IMR-90 (cell line): ENCODE data around the gene FN1. TPM values are rescaled to one million over a fixed set of nuclear protein-coding genes. Genes with fewer than 3 reads are reported as not detected.

Experiments used
- ATAC-seq: fragments of 200-7000 bp; cut with Tn5 transposase; 2 replicates; pipeline ENCODE4 v1.9.1; 2020; ENCODE audit warnings: low read depth, mild to moderate bottlenecking, moderate library complexity
- BruUV-seq: library from RNA; stranded (reverse); fragments of 400-500 nt; replicated peaks from 2 replicates; lab custom pipeline; 2021; lab: Mats Ljungman, UMichigan
- CTCF ChIA-PET: fragments of 300-600 bp; formaldehyde crosslinking; extraction: SDS; loops from one replicate; lab custom pipeline; 2021; ENCODE audit warnings: antibody characterized with exemption; lab: Yijun Ruan, JAX
- POLR2A ChIA-PET: fragments of 300-600 bp; sonication (Branson Sonifier 250); formaldehyde crosslinking; loops from one replicate; lab custom pipeline; 2022; ENCODE audit warnings: antibody characterized with exemption; ENCODE audit not compliant: unreplicated experiment; lab: Charles Lee
- DNase-seq: peaks from one replicate; pipeline ENCODE4 v3.0.0; 2013
- H2AFZ ChIP-seq: replicated peaks from 2 replicates; pipeline ENCODE3; 2013; ENCODE audit warnings: low read length, mild to moderate bottlenecking; ENCODE audit not compliant: poor library complexity
- H2AK5ac ChIP-seq: 2 replicates; pipeline ENCODE4 v1.6.1; 2013; ENCODE audit warnings: low read depth, low read length, inconsistent platforms
- H2AK9ac ChIP-seq: replicated peaks from 2 replicates; pipeline ENCODE3; 2013; ENCODE audit warnings: mild to moderate bottlenecking, low read depth, low read length, moderate library complexity; ENCODE audit not compliant: poor library complexity
- H2BK120ac ChIP-seq: 2 replicates; pipeline ENCODE4 v1.6.1; 2013; ENCODE audit warnings: low read depth, low read length, inconsistent platforms
- H2BK15ac ChIP-seq: 3 replicates; pipeline ENCODE4 v1.6.1; 2013; ENCODE audit warnings: low read depth, low read length, inconsistent platforms
- H2BK20ac ChIP-seq: 2 replicates; pipeline ENCODE4 v1.6.1; 2013; ENCODE audit warnings: low read depth, mild to moderate bottlenecking, inconsistent platforms, low read length, moderate library complexity
- H2BK5ac ChIP-seq: 2 replicates; pipeline ENCODE4 v1.6.1; 2013; ENCODE audit warnings: mild to moderate bottlenecking, low read depth, low read length, inconsistent platforms; ENCODE audit not compliant: poor library complexity, severe bottlenecking
- H3K14ac ChIP-seq: replicated peaks from 2 replicates; pipeline ENCODE4 v1.6.1; 2013; ENCODE audit warnings: low read depth, low read length, inconsistent platforms
- H3K18ac ChIP-seq: 2 replicates; pipeline ENCODE4 v1.6.1; 2013; ENCODE audit warnings: low read depth, low read length, control low read depth
- H3K23ac ChIP-seq: 2 replicates; pipeline ENCODE4 v1.6.1; 2013; ENCODE audit warnings: low read depth, low read length, inconsistent platforms
- H3K27ac ChIP-seq: 2 replicates; pipeline ENCODE4 v1.5.1; 2013; ENCODE audit warnings: mild to moderate bottlenecking, control low read depth, low read length; ENCODE audit not compliant: insufficient read depth
- H3K27me3 ChIP-seq: 2 replicates; pipeline ENCODE4 v1.6.1; 2013; ENCODE audit warnings: low read length; ENCODE audit not compliant: control insufficient read depth, insufficient read depth
- H3K36me3 ChIP-seq: 2 replicates; pipeline ENCODE4 v1.6.1; 2013; ENCODE audit warnings: low read length, mixed read lengths; ENCODE audit not compliant: control insufficient read depth, insufficient read depth
- H3K4ac ChIP-seq: 2 replicates; pipeline ENCODE4 v1.6.1; 2013; ENCODE audit warnings: low read depth, low read length, inconsistent platforms
- H3K4me1 ChIP-seq: 2 replicates; pipeline ENCODE4 v1.6.1; 2013; ENCODE audit warnings: low read length, mixed read lengths; ENCODE audit not compliant: control insufficient read depth, insufficient read depth
- H3K4me2 ChIP-seq: 2 replicates; pipeline ENCODE4 v1.6.1; 2013; ENCODE audit warnings: low read depth, mild to moderate bottlenecking, control low read depth, low read length, moderate library complexity
- H3K4me3 ChIP-seq: 2 replicates; pipeline ENCODE4 v1.5.1; 2013; ENCODE audit warnings: low read depth, mild to moderate bottlenecking, control low read depth, low read length, moderate library complexity; ENCODE audit not compliant: insufficient read depth
- H3K56ac ChIP-seq: 2 replicates; pipeline ENCODE4 v1.6.1; 2013; ENCODE audit warnings: low read length, inconsistent platforms; ENCODE audit not compliant: insufficient read depth; ENCODE audit errors: extremely low read depth
- H3K79me1 ChIP-seq, 2 experiments: 2 replicates each; pipeline ENCODE4 v1.6.1; 2013; ENCODE audit warnings: low read length in 2 of 2, inconsistent platforms in 1 of 2, low read depth in 1 of 2
- H3K9ac ChIP-seq: 2 replicates; pipeline ENCODE4 v1.6.1; 2013; ENCODE audit warnings: low read depth, low read length, control low read depth
- H3K9me1 ChIP-seq: 2 replicates; pipeline ENCODE4 v1.6.1; 2013; ENCODE audit warnings: low read length, inconsistent platforms; ENCODE audit not compliant: insufficient read depth
- H3K9me3 ChIP-seq: 2 replicates; pipeline ENCODE4 v1.6.1; 2013; ENCODE audit warnings: low read length; ENCODE audit not compliant: control insufficient read depth, insufficient read depth
- H4K20me1 ChIP-seq: 2 replicates; pipeline ENCODE4 v1.6.1; 2013; ENCODE audit warnings: low read length, inconsistent platforms; ENCODE audit not compliant: insufficient read depth
- H4K5ac ChIP-seq: 2 replicates; pipeline ENCODE4 v1.6.1; 2013; ENCODE audit warnings: mild to moderate bottlenecking, low read depth, low read length, control low read depth
- H4K8ac ChIP-seq, 2 experiments: 2 replicates each; pipeline ENCODE4 v1.6.1; 2013; ENCODE audit warnings: low read depth in 2 of 2, low read length in 2 of 2, control low read depth in 1 of 2, inconsistent platforms in 1 of 2
- H4K91ac ChIP-seq: 2 replicates; pipeline ENCODE4 v1.6.1; 2013; ENCODE audit warnings: low read depth, low read length, inconsistent platforms; ENCODE audit not compliant: insufficient read depth
- CEBPB ChIP-seq: IDR thresholded peaks from 2 replicates; pipeline ENCODE4 v1.6.1; 2012; ENCODE audit warnings: low read depth, low read length, improper control_type of control experiment
- POLR2A ChIP-seq: IDR thresholded peaks from 2 replicates; pipeline ENCODE4 v1.6.1; 2012; ENCODE audit warnings: mild to moderate bottlenecking, low read depth, low read length
- WGBS, 2 experiments: methylation state at CpG; one replicate each; pipeline versions ENCODE4 v1.1.5 to v1.1.7; 2013; ENCODE audit warnings: missing lambda C conversion rate in 2 of 2; ENCODE audit not compliant: insufficient read length in 1 of 2; ENCODE audit errors: extremely low coverage in 2 of 2; 5-methylcytosine and 5-hydroxymethylcytosine counted together
- dilution Hi-C: fragments of 300-500 bp; cut with HindIII; formaldehyde crosslinking; loops from one replicate; pipeline ENCODE4 v1.14.3; 2018; ENCODE audit warnings: low sequenced_read_pairs; ENCODE audit not compliant: unreplicated experiment
- in situ Hi-C: fragments of 300-500 bp; cut with MboI; formaldehyde crosslinking; loops from 3 replicates; pipeline ENCODE4 v1.14.3; 2019; ENCODE audit warnings: low sequenced_read_pairs, inconsistent platforms, mixed read lengths
- intact Hi-C: fragments of 100-400 bp; cut with micrococcal nuclease; formaldehyde crosslinking; loops from 2 replicates; pipeline ENCODE4 v1.10.0; 2022
- polyA plus RNA-seq, 3 experiments: library from polyadenylated mRNA; depleted of rRNA; stranded (reverse); fragments of >200 nt; gene quantifications; 2 replicates each; pipeline ENCODE4 v1.2.3, GENCODE V29; 2012; ENCODE audit warnings: low replicate concordance in 1 of 3
- total RNA-seq: library from RNA; depleted of rRNA; stranded (reverse); fragments of >200 nt; gene quantifications from 2 replicates; pipeline ENCODE4 v1.2.3, GENCODE V29; 2012

The FN1 gene
- total and polyA plus RNA-seq, 2 of the 4 experiments (the other 2 are of a cell fraction) = 8,243 to 13,004 TPM

DNA sequence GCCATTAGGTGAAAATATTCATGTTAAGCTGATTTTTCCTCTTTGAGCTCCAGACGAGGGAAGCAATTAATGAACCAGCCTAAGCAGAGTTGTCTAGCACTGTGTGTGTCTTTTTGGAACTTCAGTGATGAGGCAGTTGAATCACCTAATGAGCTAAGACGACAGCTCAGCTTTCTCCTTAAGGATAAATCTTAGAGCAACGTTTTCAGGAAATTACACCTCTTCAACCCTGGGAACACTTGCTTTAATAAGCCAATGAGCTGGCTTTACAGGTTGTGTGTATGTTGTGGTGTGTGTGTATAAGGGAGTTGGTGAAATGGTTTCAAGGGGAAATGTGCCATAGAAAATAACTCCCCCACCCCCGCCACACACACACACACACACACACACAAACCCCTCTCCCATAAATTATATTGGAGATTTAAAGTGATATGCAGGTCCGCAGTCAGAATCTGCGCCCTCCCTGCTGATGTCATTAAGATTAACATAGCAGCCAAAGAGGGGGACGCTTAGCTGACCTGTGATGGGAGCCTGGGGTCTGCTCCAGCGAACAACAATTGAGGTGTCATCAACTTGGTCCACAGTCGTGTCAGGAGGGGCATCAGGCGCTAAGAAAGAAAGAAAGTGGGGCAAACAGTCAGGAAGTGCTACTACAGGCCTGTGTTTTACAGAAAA is 28.1 kb downstream of the FN1 start:
- no CpG with 5 or more reads among the region's 10 CpGs for whole genome bisulfite sequencing, 2 experiments
- no peak overlapping the region for H3K4me2 ChIP-seq
- H3K4me1 ChIP-seq = peaks cover 20% of the 10 kb centered on the region

More for the DNA sequence above, 28.1 kb downstream of the FN1 start:
- no peak overlapping the region for H3K9ac ChIP-seq
- BruUV-seq = no TSS peak
- H3K14ac ChIP-seq = no peak overlapping the region; the same call in 1 of the 2 replicates
- DNase-seq (no peak), ATAC-seq (no peak)
- no peak overlapping the region for H2BK15ac ChIP-seq
- peaks cover 15% of the 10 kb centered on the region for H4K20me1 ChIP-seq
- no peak overlapping the region for H3K56ac ChIP-seq
- H3K23ac ChIP-seq = 0 out of 2 replicates have a peak overlapping the region, but pooled peaks have one; percentile 65
- CTCF ChIA-PET = no interaction called here
- no peaks in the 10 kb centered on the region for H3K9me3 ChIP-seq
- no peak overlapping the region for H2AFZ ChIP-seq
- peak overlapping the region in 1 of 2 experiments; percentile 41; a peak in 1 of 4 replicates for H4K8ac ChIP-seq
- H2AK5ac ChIP-seq = 0 out of 2 replicates have a peak overlapping the region, but pooled peaks have one; percentile 31
- TF ChIP-seq POLR2A (peak; percentile 25; the same call in 1 of the 2 replicates), CEBPB (no peak)
- intact Hi-C loops (no loop called here), dilution Hi-C loops (no loop called here), in situ Hi-C loops (no loop called here)
- H3K18ac ChIP-seq = peak overlapping the region; percentile 36; the same call in 1 of the 2 replicates
- peak overlapping the region; percentile 15; the same call in 1 of the 2 replicates for H3K4ac ChIP-seq
- H4K5ac ChIP-seq = no peak overlapping the region; the same call in 1 of the 2 replicates
- H3K27ac ChIP-seq = no peak overlapping the region
- H3K4me3 ChIP-seq = no peak overlapping the region
- peaks cover 21% of the 10 kb centered on the region for H3K9me1 ChIP-seq
- H2BK20ac ChIP-seq = peak overlapping the region; percentile 14; the same call in 1 of the 2 replicates
- no peak overlapping the region for H2BK120ac ChIP-seq
- H3K27me3 ChIP-seq = no peaks in the 10 kb centered on the region
- peak overlapping the region; percentile 11 for H2BK5ac ChIP-seq
- peaks cover 65% of the 10 kb centered on the region for H3K36me3 ChIP-seq
- peaks cover 35 to 57% of the 10 kb centered on the region in 2 experiments for H3K79me1 ChIP-seq
- POLR2A ChIA-PET = interaction anchor here (0.6 kb wide), 1 partner anchor 505 kb away, joined by 3 read pairs; no protein-coding TSS in a partner anchor
- no peak overlapping the region for H2AK9ac ChIP-seq
- H4K91ac ChIP-seq = no peak overlapping the region
